ENCODE results near the gene ADCY9.
"Not testable (repeated sequence)": the region's sequence is repeated elsewhere in the genome, so short reads cannot be mapped to it uniquely, and the experiment has no call there.

Gene ADCY9

GRCh38 chr16:4157376-4157825, 41.2 kb upstream of the ADCY9 start:
- TF ChIP-seq CTCF (IDR thresholded peaks at IDR 0.05; ENCODE audit: poor library complexity, severe bottlenecking), result no peak
- no peaks in the 10 kb centered on the region for H3K36me3 ChIP-seq (ENCODE audit: low read depth)
- DNase-seq (ENCODE audit: low spot score) (no peak), ATAC-seq (ENCODE audit: low read depth) (no peak)
- H3K4me1 ChIP-seq (ENCODE audit: insufficient read depth, poor library complexity, severe bottlenecking), result no peaks in the 10 kb centered on the region
- H3K9me3 ChIP-seq (ENCODE audit: severe bottlenecking), result no peaks in the 10 kb centered on the region
- no peak overlapping the region for H3K27ac ChIP-seq (ENCODE audit: poor library complexity, severe bottlenecking)
- no peaks in the 10 kb centered on the region for H3K27me3 ChIP-seq (ENCODE audit: insufficient read depth, poor library complexity, severe bottlenecking)
- no peak overlapping the region for H3K4me3 ChIP-seq (ENCODE audit: severe bottlenecking)

GRCh38 chr16:4156503-4156902, 40.3 kb upstream of the ADCY9 start:
- not testable (repeated sequence) for H3K4me3 ChIP-seq (ENCODE audit: severe bottlenecking); H3K27ac ChIP-seq (ENCODE audit: poor library complexity, severe bottlenecking); ATAC-seq (ENCODE audit: low read depth); H3K4me1 ChIP-seq (ENCODE audit: insufficient read depth, poor library complexity, severe bottlenecking); H3K36me3 ChIP-seq (ENCODE audit: low read depth); H3K9me3 ChIP-seq (ENCODE audit: severe bottlenecking); H3K27me3 ChIP-seq (ENCODE audit: insufficient read depth, poor library complexity, severe bottlenecking); DNase-seq (ENCODE audit: low spot score)

- H3K27ac ChIP-seq (ENCODE audit: poor library complexity, severe bottlenecking); H3K27me3 ChIP-seq (ENCODE audit: insufficient read depth, poor library complexity, severe bottlenecking); H3K36me3 ChIP-seq (ENCODE audit: low read depth); H3K9me3 ChIP-seq (ENCODE audit: severe bottlenecking); H3K4me3 ChIP-seq (ENCODE audit: severe bottlenecking); DNase-seq (ENCODE audit: low spot score); H3K4me1 ChIP-seq (ENCODE audit: insufficient read depth, poor library complexity, severe bottlenecking); ATAC-seq (ENCODE audit: low read depth): not testable (repeated sequence)
Measured at GRCh38 chr16:4153364-4153763, 37.1 kb upstream of the ADCY9 start.

- no peak for ATAC-seq (ENCODE audit: low read depth)
Measured at GRCh38 chr16:4152267-4152666, 36.0 kb upstream of the ADCY9 start.

GRCh38 chr16:4147236-4147635, 31.0 kb upstream of the ADCY9 start:
- H3K27me3 ChIP-seq (ENCODE audit: insufficient read depth, poor library complexity, severe bottlenecking), result no peaks in the 10 kb centered on the region
- no peak overlapping the region for H3K4me3 ChIP-seq (ENCODE audit: severe bottlenecking)
- no peaks in the 10 kb centered on the region for H3K9me3 ChIP-seq (ENCODE audit: severe bottlenecking)
- ATAC-seq (ENCODE audit: low read depth), result no peak
- H3K27ac ChIP-seq (ENCODE audit: poor library complexity, severe bottlenecking), result no peak overlapping the region
- H3K36me3 ChIP-seq (ENCODE audit: low read depth), result no peaks in the 10 kb centered on the region
- TF ChIP-seq CTCF (IDR thresholded peaks at IDR 0.05; ENCODE audit: poor library complexity, severe bottlenecking), result no peak
- no peak for DNase-seq (ENCODE audit: low spot score)
- no peaks in the 10 kb centered on the region for H3K4me1 ChIP-seq (ENCODE audit: insufficient read depth, poor library complexity, severe bottlenecking)

More at GRCh38 chr16:4152267-4152666, 36.0 kb upstream of the ADCY9 start:
- no peak for TF ChIP-seq CTCF (IDR thresholded peaks at IDR 0.05; ENCODE audit: poor library complexity, severe bottlenecking)
- DNase-seq (ENCODE audit: low spot score), result no peak
- H3K36me3 ChIP-seq (ENCODE audit: low read depth), result no peaks in the 10 kb centered on the region
- no peaks in the 10 kb centered on the region for H3K9me3 ChIP-seq (ENCODE audit: severe bottlenecking)
- no peaks in the 10 kb centered on the region for H3K27me3 ChIP-seq (ENCODE audit: insufficient read depth, poor library complexity, severe bottlenecking)
- H3K4me1 ChIP-seq (ENCODE audit: insufficient read depth, poor library complexity, severe bottlenecking), result no peaks in the 10 kb centered on the region
- no peak overlapping the region for H3K27ac ChIP-seq (ENCODE audit: poor library complexity, severe bottlenecking)
- H3K4me3 ChIP-seq (ENCODE audit: severe bottlenecking), result no peak overlapping the region

GRCh38 chr16:4142268-4142667, 26.0 kb upstream of the ADCY9 start:
- no peaks in the 10 kb centered on the region for H3K27me3 ChIP-seq (ENCODE audit: insufficient read depth, poor library complexity, severe bottlenecking)
- H3K27ac ChIP-seq (ENCODE audit: poor library complexity, severe bottlenecking), result no peak overlapping the region
- DNase-seq (ENCODE audit: low spot score), result no peak
- no peak for ATAC-seq (ENCODE audit: low read depth)
- peaks cover 11% of the 10 kb centered on the region for H3K4me1 ChIP-seq (ENCODE audit: insufficient read depth, poor library complexity, severe bottlenecking)
- no peaks in the 10 kb centered on the region for H3K36me3 ChIP-seq (ENCODE audit: low read depth)
- no peak overlapping the region for H3K4me3 ChIP-seq (ENCODE audit: severe bottlenecking)
- no peak for TF ChIP-seq CTCF (IDR thresholded peaks at IDR 0.05; ENCODE audit: poor library complexity, severe bottlenecking)
- peaks cover 4% of the 10 kb centered on the region for H3K9me3 ChIP-seq (ENCODE audit: severe bottlenecking)
